Ectodermal cell (in vitro differentiated cells): ENCODE results near the gene MAML3.

ENCODE experiments used
- H3K27ac ChIP-seq: 2 replicates; pipeline ENCODE4 v1.7.0; 2013; ENCODE audit warnings: mild to moderate bottlenecking, low read depth, low read length; ENCODE audit not compliant: insufficient read depth, poor library complexity, severe bottlenecking
- H3K27me3 ChIP-seq: 2 replicates; pipeline ENCODE4 v1.7.0; 2013; ENCODE audit warnings: mild to moderate bottlenecking, low read length; ENCODE audit not compliant: insufficient read depth, control insufficient read depth, poor library complexity, severe bottlenecking
- H3K36me3 ChIP-seq: one replicate; pipeline ENCODE4 v1.7.0; 2013; ENCODE audit warnings: low read length; ENCODE audit not compliant: control insufficient read depth, insufficient read depth
- H3K4me1 ChIP-seq: one replicate; pipeline ENCODE4 v1.7.0; 2013; ENCODE audit warnings: low read length; ENCODE audit not compliant: control insufficient read depth, insufficient read depth
- H3K4me3 ChIP-seq: 2 replicates; pipeline ENCODE4 v1.7.0; 2013; ENCODE audit warnings: low read depth, low read length, control low read depth; ENCODE audit not compliant: insufficient read depth
- H3K9me3 ChIP-seq: 2 replicates; pipeline ENCODE4 v1.7.0; 2013; ENCODE audit warnings: mild to moderate bottlenecking, low read length, moderate library complexity; ENCODE audit not compliant: control insufficient read depth
- WGBS, 2 experiments: methylation state at CpG; one replicate each; pipeline ENCODE4 v1.1.7; 2013; ENCODE audit warnings: missing lambda C conversion rate in 2 of 2; 5-methylcytosine and 5-hydroxymethylcytosine counted together

MAML3 gene

DNA sequence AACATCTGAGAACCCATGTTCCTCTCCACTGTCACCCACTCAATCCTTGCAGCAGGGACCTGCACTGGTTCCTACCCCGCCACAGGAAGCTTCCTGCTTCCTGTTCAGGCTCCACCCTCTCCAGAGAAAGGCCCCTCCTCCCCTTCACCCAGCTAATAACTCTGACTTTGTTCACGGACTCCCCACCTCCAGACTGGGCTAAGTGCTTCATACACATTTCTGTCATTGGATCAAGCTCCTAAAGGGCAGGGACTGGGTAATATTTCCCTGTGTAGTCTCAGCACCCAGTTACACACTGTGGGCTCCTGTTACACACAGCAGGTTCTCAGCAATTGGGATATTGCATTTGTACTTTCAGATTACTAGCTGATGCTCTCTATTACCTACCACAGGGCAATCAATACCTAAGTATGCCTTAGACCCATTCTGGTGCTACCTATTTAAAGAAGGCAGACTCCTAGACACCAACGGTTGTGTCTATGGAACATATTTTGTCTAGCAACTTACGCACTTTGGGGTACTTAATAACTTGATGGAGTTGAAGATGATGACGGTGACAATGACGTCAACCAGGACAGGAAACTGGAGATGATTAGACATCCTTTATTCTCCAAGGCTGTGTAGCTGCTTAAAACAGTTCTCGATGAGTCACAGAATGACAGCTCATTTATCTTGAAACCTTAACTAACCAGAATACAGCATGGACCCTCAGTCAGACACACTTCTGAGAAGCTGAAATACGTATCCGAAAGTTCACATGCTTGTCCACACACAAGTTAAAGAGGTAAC, 58.1 kb downstream of the MAML3 start:
- WGBS, 2 experiments, result 94% methylated on average over 9 of the region's 9 CpGs
- no peaks in the 10 kb centered on the region for H3K9me3 ChIP-seq
- no peak overlapping the region for H3K27ac ChIP-seq
- no peaks in the 10 kb centered on the region for H3K36me3 ChIP-seq
- H3K4me1 ChIP-seq, result peaks cover 38% of the 10 kb centered on the region
- H3K4me3 ChIP-seq, result no peak overlapping the region
- H3K27me3 ChIP-seq, result no peaks in the 10 kb centered on the region

GRCh38 chr4:140094438-140095420, 59.3 kb downstream of the MAML3 start:
- H3K36me3 ChIP-seq, result no peaks in the 10 kb centered on the region
- no peak overlapping the region for H3K4me3 ChIP-seq
- H3K27me3 ChIP-seq, result no peaks in the 10 kb centered on the region
- peak overlapping the region; percentile 50 for H3K27ac ChIP-seq
- peaks cover 38% of the 10 kb centered on the region for H3K4me1 ChIP-seq
- H3K9me3 ChIP-seq, result no peaks in the 10 kb centered on the region
- 52 to 56% methylated on average over 17 of the region's 17 CpGs for WGBS, 2 experiments

DNA sequence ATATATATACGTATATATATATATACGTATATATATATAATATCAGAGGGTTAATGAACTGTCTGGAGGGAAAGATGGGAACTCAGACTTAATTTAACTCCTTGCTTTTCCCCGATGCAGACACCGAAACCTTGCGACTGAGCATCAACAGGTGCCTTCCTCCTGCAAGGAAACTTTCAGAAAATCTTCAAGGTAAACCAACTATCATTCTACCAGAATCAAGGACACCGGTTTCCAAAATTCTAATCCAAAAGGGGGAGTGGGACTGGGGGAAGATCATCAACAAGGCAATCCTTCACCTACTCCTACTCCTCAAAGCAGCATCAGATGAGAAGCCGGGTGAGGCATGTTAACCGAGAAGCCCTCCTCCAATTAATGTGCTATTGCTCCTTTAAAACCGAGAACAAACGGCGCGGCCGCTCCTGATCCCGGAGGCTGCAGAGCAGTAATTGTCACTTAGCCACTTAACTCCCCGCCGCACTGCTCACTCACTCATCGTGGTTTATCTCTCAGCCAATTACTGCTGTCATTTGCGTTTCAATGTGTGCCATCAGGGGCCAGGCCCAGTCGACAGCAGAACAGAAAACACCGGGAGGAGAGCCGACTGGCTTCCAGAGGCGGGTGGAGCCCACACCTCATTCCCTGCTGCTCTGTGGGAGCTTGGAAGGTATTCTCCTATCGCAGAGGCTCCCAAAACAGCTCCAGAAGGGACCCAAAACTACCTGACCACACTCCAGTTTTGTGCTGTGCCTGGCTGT, 61.7 kb downstream of the MAML3 start:
- peaks cover 38% of the 10 kb centered on the region for H3K4me1 ChIP-seq
- H3K36me3 ChIP-seq, result no peaks in the 10 kb centered on the region
- no peaks in the 10 kb centered on the region for H3K9me3 ChIP-seq
- 11 to 13% methylated on average over 21 of the region's 23 CpGs for WGBS, 2 experiments
- no peak overlapping the region for H3K4me3 ChIP-seq
- peak overlapping the region; percentile 67 for H3K27ac ChIP-seq
- no peaks in the 10 kb centered on the region for H3K27me3 ChIP-seq

DNA sequence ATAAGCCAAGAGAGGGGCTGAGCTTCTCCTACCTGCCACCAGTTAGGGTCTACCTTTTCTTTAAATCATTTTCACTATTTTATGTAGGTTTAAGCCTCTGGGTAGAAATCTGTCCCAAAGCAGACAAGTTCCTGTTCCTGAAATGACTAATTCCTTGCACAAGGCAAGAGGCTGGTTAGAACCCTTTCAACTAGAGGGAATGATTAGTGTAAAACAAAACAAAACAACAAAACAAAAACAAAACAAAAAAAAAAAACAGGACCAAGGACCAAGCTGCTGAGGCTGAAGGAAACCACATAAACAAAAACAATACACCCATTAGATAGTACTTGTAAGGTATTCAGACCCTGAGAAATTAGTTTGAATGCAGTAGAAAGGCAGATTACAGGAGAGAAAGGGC, 62.7 kb downstream of the MAML3 start:
- Histone ChIP-seq H3K9me3 (no peaks in the 10 kb centered on the region), H3K36me3 (no peaks in the 10 kb centered on the region), H3K27ac (no peak overlapping the region), H3K4me1 (peaks cover 38% of the 10 kb centered on the region), H3K4me3 (no peak overlapping the region), H3K27me3 (no peaks in the 10 kb centered on the region)

DNA sequence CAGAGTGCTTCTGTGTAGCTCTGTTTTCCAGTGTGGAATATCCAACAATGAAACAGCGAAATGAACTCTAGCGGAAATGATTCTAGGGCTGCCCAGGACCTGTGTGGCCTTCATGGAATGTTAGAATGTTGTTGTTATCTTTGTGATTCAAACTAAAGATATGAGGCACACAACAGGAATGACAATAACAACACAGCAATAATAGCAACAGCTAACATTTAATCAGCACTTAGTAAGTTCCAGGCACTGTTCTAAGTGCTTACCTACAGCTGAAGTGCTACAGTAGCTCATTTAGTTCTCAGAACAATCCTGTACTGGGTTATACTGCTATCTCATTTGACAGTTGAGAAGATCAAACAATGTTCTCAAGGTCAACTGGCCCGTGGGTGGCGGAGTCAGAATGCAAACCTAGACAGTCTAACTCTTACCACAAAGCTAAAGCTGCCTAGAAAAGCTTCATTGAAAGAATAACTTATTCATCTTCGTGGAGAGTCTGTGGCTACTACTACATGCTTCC, 63.7 kb downstream of the MAML3 start:
- Histone ChIP-seq H3K9me3 (no peaks in the 10 kb centered on the region), H3K4me1 (peaks cover 38% of the 10 kb centered on the region), H3K4me3 (no peak overlapping the region), H3K27me3 (no peaks in the 10 kb centered on the region), H3K36me3 (no peaks in the 10 kb centered on the region), H3K27ac (no peak overlapping the region)
- 57 to 58% methylated on average over 5 of the region's 5 CpGs for WGBS, 2 experiments

- Histone ChIP-seq H3K36me3 (no peaks in the 10 kb centered on the region), H3K4me1 (peaks cover 31% of the 10 kb centered on the region), H3K27ac (no peak overlapping the region), H3K9me3 (no peaks in the 10 kb centered on the region), H3K4me3 (no peak overlapping the region), H3K27me3 (no peaks in the 10 kb centered on the region)
Measured at GRCh38 chr4:140089216-140089615, 64.8 kb downstream of the MAML3 start.

DNA sequence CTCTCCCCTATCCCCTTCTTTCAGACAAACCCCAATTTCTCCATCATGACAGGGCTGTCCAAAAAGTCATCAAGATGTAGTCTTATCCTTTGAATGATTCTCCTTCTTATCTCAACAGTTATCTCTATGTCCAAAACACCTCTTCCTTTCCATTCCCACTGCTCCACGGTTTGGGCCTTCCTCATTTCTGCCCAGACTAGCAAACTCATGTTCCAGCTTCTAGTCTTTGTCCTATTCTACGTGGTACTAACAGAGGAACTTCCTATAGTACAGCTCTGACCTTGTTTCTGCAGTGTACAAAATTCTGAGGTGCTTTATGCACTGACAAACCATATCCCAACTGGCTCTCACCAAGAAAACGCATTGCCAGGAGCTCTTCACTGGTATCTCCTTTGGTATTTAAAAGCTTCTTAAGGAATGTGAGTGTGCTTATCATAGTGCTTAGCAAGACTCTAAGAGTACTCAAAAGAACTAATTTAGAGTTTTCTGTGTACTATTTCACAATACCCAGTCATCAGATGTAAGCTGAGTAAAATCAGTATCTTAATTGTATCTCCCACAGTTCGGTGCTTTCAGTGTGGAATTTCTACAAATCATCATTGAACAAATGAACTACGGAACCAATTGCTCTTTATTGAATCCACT, 65.5 kb downstream of the MAML3 start:
- WGBS, 2 experiments, result 95% methylated on average over 5 of the region's 5 CpGs
- H3K27ac ChIP-seq, result no peak overlapping the region
- H3K27me3 ChIP-seq, result no peaks in the 10 kb centered on the region
- peaks cover 24% of the 10 kb centered on the region for H3K4me1 ChIP-seq
- H3K36me3 ChIP-seq, result no peaks in the 10 kb centered on the region
- no peak overlapping the region for H3K4me3 ChIP-seq
- H3K9me3 ChIP-seq, result no peaks in the 10 kb centered on the region

DNA sequence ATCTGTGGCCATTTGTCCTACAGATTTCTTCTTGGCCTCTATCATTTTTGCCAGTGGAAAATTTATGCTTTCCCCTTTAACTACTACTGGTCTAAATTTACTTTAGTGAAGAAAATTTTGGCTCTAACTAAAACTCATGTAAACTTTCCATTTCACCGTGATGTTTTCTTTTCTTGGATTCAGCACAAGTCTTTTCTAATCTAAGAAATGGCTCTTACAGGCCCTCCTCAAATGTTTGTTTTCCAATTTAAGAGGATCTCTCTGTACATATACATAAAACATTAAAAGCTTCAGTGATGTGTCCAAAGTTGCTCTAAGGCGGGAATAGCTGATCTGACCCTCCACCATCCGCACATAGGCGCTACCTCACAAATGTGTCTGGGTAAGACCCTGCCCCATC, 68.1 kb downstream of the MAML3 start:
- Histone ChIP-seq H3K4me3 (no peak overlapping the region), H3K36me3 (no peaks in the 10 kb centered on the region), H3K27me3 (no peaks in the 10 kb centered on the region), H3K4me1 (peaks cover 21% of the 10 kb centered on the region), H3K9me3 (no peaks in the 10 kb centered on the region), H3K27ac (no peak overlapping the region)
- 96 to 97% methylated on average over 4 of the region's 4 CpGs for WGBS, 2 experiments

DNA sequence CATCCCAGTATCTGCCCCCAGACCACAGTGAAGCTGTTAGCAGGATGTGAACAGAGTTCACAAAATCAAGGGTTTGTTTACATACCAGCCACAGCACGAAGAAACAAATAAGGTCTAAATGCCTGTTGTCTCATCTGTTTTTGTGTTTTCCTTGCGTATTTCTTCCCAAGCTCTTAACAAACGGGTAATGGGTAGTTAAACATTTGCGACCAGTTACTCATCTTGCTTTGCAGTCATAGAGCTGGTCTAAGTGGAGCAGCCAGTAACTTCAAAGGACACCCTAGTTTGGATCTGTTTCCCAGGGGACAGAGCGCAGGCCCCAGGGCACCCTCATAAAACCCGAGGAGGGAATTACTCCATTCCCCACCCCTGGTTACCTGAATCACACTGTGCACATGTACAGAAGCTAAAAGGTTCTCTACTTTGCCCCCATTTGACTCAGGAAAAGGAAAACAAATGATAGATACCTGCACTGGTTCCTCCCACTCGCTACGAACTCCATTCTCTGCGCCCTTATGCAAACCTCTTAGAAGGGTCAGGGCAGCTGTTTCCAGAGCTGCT, 68.8 kb downstream of the MAML3 start:
- H3K4me1 ChIP-seq, result peaks cover 25% of the 10 kb centered on the region
- H3K4me3 ChIP-seq, result no peak overlapping the region
- no peak overlapping the region for H3K27ac ChIP-seq
- H3K27me3 ChIP-seq, result no peaks in the 10 kb centered on the region
- 77 to 79% methylated on average over 9 of the region's 9 CpGs for WGBS, 2 experiments
- no peaks in the 10 kb centered on the region for H3K36me3 ChIP-seq
- no peaks in the 10 kb centered on the region for H3K9me3 ChIP-seq
